GM19240 (cell line): ENCODE measurements around the gene SF3A2.

Source experiments
- DNase-seq: peaks from one replicate; pipeline ENCODE4 v3.0.0; 2011; ENCODE audit warnings: low spot score; ENCODE audit not compliant: insufficient read length

Gene SF3A2

GRCh38 chr19:2239771-2240770 is 3.4 kb downstream of the SF3A2 start:
- DNase-seq, result no peak

DNA sequence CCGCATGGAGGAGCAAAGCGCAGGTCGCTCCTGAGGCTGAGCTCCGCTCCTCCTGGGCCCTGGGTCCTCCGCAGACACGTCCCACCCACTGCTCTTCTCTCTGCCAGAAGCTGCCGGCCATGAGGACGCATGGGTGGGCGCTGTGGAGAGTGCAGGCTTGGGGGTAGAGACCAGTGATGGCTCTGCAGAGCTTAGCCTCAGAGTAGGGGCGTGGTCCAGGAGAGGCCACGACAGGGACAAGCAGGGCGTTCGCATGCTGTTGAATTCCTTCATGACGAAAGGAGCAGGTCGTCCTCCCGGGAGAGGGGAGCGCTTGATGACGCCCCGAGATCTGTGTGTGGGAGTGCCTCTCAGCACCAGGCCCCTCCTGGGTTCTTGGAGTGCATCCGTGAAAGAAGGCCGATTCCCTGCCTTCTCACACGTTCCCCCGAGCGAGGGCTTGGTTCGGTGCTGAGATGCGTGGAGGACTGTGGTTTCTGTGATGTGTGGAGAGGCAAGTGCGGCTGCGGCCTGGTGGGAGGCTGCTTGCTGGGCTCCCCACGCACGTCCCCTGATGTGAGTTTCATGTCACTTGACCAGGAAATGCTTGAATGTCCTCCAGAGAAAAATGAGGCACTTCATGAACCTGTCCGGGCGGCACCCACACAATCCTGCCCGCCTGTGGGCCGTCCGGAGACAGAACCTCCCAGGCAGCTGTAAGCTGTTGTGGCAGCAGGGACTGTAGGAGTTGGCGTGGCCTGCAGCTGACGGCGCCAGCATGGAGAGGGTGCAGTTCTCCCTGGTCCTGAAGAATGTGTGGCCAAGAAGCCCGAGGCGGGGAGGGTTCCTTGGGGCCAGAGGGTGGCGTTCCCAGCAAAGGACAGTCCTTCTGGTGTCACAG is 4.5 kb downstream of the SF3A2 start:
- DNase-seq, result no peak

DNA sequence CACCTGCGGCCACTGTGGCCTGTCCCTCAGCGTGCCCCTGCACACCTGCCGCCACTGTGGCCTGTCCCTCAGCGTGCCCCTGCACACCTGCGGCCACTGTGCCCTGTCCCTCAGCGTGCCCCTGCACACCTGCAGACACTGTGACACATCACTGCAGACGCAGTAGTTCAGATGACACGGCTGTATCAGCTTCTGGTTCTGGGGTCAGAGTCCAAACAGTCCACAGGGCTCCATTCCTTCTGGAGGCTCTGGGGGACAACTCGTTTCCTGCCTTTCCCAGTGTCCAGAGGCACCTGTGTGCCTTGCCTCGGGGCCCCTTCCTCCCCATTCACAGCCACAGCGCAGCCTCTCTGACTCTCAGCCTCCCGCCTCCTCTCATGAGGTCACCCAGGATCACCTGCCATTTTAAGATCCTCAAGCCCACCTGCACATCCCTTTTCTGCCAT is 5.5 kb downstream of the SF3A2 start:
- no peak for DNase-seq

DNA sequence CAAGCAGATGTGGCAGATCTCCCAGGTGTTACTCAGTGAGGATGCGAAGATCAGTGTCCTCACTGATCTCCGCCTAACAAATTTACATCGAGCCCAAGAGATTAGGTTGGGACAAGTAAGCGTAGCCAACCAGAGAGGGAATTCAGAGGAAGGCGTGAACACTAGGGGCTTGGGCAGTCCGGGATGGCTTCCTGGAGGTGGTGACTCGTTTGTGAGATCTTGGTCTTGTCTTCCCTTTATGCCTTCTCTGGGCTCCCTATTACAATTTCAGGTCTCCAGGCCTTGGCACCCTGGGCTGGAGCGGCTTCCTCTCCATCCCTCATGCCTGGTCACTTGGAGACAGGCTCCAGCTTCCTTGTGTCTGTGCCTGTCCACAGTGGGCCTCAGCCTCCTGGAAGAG is 6.2 kb downstream of the SF3A2 start:
- DNase-seq, result no peak

DNA sequence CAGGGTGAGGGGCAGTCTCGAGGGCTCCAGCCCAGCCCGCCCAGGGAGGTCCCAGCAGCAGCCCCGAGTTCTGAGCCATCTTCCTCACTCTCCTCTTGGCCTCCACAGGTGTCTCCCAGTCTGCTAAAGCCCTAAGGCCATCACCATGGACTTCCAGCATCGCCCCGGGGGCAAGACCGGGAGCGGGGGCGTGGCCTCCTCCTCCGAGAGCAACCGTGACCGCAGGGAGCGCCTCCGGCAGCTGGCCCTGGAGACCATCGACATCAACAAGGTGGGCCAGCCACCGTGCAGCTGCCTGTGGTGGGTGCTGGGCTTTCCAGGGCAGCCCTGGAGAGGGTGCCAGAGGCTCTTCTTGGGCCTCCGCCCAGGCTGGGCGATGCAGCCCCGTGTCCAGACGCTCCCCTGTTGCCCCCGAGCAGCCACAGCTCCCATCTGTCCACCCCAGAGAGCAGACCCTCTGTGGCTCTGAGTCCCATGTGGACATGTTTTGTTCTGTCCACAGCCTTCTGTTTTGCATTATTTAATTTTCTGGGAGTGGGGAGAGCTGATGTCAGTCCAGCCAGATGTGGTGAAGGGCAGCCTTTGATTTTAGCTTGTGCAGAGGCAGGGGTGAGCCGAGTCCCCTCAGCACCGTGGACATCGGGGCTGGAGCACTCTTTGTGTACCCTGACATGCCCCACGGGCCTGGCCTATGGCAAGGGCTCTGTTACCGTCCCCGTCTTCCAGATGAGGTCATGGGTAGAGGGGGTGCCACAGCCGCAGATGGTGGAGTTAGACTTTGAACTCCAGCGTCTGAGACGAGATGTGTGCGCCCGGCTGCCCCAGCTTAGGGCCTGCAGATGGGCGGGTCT is 6.9 kb downstream of the SF3A2 start:
- DNase-seq, result no peak

DNA sequence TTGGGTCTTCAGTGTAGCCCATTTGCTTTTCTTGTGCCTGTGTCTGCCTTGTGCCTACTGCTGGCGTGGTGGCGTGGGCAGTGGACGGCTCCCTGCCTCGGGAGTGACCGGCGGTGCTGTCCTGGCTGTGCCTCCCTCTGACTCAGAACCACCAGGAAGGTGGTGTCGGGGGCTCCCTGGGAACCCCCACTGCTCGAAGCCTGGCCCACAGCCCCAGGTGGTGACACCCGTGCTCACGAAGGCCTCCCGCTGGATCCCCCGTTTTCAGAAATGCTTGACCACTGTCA is 7.4 kb downstream of the SF3A2 start:
- DNase-seq, result no peak

DNA sequence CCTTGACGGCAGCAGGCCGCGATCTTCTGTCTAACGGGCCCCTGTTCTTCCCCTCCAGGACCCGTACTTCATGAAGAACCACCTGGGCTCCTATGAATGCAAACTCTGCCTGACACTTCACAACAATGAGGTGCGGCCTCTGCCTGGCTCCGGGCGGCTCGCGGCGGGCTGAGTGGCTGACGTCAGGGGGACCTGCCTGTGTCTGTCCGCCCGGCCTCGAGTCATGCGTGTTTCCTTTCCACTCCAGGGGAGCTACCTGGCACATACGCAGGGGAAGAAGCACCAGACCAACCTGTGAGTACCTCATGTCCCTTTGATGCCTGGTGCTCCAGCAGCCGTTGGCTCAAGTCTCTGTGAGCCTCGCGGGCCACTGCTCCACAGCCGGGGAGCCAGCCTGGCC is 7.9 kb downstream of the SF3A2 start:
- no peak for DNase-seq

DNA sequence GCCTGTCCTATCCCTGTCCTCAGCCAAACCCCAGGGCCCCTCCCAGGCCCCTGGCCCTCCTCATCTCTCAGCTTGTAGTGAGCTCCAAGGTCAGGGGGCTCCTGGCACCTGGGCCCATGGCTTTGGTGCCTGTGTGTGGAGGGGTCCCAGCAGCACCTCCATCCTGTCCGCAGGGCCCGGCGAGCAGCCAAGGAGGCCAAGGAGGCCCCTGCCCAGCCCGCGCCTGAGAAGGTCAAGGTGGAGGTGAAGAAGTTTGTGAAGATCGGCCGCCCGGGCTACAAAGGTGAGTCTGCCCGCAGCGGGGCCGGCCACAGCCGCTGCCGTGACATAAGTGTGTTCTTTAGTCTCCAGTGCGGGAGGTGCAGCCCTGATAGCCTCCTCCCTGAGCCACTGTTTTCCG is 8.6 kb downstream of the SF3A2 start:
- no peak for DNase-seq

- DNase-seq, result no peak
These were observed 9.5 kb downstream of the SF3A2 start for GRCh38 chr19:2246014-2246620.

- DNase-seq, result no peak
These were observed 10.3 kb downstream of the SF3A2 start for GRCh38 chr19:2246801-2247361.

DNA sequence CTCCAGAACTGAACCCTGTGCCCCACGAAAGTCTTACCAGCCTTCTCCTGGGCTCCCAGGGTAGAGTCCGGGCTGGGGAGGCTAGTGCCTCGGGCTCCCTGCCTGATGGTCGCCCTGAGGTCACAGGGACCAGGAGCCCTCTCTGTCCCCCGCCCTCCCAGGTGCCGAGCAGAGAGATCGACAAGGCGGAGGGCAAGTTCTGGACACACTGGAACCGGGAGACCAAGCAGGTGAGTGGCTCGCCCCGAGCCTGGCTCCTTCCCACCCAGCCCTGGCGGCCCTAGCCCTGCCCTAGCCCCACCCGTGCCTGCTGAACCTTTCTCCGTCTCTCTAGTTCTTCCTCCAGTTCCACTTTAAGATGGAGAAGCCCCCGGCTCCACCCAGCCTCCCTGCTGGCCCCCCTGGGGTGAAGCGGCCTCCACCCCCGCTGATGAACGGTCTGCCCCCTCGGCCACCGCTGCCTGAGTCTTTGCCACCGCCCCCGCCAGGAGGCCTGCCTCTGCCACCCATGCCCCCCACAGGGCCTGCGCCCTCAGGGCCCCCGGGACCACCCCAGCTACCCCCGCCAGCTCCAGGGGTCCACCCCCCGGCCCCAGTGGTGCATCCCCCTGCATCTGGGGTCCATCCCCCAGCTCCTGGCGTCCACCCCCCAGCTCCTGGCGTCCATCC is 10.9 kb downstream of the SF3A2 start:
- no peak for DNase-seq

DNA sequence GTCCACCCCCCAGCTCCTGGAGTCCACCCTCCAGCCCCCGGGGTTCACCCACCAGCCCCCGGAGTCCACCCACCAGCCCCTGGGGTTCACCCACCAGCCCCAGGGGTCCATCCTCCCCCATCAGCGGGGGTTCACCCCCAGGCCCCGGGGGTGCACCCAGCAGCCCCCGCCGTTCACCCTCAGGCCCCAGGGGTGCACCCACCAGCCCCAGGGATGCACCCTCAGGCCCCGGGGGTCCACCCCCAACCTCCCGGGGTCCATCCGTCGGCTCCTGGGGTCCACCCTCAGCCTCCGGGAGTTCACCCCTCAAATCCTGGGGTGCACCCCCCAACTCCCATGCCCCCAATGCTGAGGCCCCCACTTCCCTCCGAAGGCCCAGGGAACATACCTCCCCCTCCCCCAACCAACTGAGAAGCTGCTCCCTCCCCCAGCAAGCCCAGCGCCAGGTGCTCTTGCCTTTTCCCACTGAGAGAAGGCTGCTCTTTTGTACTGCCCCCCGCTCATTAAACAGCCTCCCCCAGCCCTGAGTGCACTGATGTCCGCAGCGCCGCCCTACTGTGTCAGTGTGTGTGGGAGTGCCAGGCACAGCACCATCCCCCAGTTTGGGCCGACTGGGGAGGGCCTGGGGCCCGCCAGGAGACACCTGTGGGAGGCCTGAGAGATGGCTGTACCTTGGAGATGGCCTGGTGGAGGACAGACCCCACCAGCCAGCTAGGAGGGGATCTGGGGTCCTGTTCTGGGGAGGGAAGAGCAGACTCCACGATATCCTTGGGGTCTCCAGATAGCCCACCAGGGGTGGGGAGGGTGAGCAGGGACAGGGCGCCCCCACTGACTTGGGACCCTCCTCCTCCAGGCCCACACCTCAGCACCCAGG is 11.7 kb downstream of the SF3A2 start:
- DNase-seq, result no peak

GRCh38 chr19:2249010-2249866 is 12.6 kb downstream of the SF3A2 start, which contains the start of gene AMH:
Gene AMH (plus strand): TSS chr19:2249323. CDS start chr19:2249333, 10 bp downstream.
- no peak for DNase-seq

DNA sequence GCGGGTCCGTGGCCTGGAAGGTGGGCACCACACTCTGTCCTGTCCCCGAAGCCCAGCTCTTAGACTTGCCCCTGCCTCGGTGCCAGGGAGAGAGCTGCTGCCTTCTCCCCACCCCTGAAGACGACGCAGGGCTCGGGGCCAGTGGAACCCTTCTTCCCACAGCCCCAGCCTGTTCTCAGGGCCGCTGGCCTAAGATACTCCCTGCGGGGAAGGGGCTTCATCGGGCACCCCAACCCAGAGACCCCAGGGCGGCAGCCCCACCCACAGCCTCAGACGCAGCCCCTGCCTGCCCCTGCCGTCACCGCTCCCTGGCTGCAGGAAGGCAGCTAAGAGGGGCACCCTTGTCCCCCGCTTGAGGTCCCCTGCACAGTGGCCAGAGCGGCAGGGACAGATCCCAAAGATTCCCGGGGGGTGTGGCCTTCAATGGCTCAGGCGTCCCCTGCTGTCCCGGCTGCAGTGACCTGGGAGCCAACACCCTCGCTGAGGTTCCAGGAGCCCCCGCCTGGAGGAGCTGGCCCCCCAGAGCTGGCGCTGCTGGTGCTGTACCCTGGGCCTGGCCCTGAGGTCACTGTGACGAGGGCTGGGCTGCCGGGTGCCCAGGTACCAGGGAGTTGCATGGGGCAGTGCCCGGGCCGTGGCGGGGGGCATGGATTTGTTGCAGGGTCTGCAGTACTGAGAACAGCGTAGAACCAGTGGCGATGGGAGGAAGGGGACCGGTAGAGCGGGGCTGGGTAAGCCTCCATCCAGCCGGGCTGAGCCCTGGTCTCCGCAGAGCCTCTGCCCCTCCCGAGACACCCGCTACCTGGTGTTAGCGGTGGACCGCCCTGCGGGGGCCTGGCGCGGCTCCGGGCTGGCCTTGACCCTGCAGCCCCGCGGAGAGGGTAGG is 13.5 kb downstream of the SF3A2 start:
- no peak for DNase-seq

GRCh38 chr19:2250766-2251105 is 14.1 kb downstream of the SF3A2 start:
- no peak for DNase-seq

DNA sequence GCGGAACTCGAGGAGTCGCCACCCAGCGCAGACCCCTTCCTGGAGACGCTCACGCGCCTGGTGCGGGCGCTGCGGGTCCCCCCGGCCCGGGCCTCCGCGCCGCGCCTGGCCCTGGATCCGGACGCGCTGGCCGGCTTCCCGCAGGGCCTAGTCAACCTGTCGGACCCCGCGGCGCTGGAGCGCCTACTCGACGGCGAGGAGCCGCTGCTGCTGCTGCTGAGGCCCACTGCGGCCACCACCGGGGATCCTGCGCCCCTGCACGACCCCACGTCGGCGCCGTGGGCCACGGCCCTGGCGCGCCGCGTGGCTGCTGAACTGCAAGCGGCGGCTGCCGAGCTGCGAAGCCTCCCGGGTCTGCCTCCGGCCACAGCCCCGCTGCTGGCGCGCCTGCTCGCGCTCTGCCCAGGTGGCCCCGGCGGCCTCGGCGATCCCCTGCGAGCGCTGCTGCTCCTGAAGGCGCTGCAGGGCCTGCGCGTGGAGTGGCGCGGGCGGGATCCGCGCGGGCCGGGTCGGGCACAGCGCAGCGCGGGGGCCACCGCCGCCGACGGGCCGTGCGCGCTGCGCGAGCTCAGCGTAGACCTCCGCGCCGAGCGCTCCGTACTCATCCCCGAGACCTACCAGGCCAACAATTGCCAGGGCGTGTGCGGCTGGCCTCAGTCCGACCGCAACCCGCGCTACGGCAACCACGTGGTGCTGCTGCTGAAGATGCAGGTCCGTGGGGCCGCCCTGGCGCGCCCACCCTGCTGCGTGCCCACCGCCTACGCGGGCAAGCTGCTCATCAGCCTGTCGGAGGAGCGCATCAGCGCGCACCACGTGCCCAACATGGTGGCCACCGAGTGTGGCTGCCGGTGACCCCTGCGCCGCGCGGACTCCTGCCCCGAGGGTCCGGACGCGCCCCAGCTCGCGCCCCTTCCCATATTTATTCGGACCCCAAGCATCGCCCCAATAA is 14.8 kb downstream of the SF3A2 start:
- no peak for DNase-seq
